CD4-positive, alpha-beta T cell (primary cell): ENCODE measurements around the gene TAS1R1. TPM values are rescaled to one million over a fixed set of nuclear protein-coding genes. Genes with fewer than 3 reads are reported as not detected.

Experiments used
- ATAC-seq: fragments of 200-7000 bp; cut with Tn5 transposase; one replicate; pipeline ENCODE4 v1.10.0; 2022; ENCODE audit warnings: mild to moderate bottlenecking; ENCODE audit not compliant: poor library complexity
- CTCF ChIA-PET: fragments of 350-600 bp; sonication (Branson Sonifier 250); formaldehyde crosslinking; loops from one replicate; lab custom pipeline; 2021; ENCODE audit warnings: antibody characterized with exemption, inconsistent platforms; lab: Charles Lee
- POLR2A ChIA-PET: fragments of 350-600 bp; sonication (Branson Sonifier 250); formaldehyde crosslinking; loops from one replicate; lab custom pipeline; 2021; ENCODE audit warnings: antibody characterized with exemption, inconsistent platforms; lab: Charles Lee
- DNase-seq, 14 experiments: peaks; one replicate each; pipeline ENCODE4 v3.0.0-alpha.2; 2013 to 2020; ENCODE audit warnings: mixed read lengths in 2 of 14
- H3K27ac ChIP-seq, 2 donors: one replicate each; pipeline versions ENCODE4 v1.5.1 to v1.7.0; 2013; ENCODE audit warnings: low read length in 2 of 2, low read depth in 1 of 2, mild to moderate bottlenecking in 1 of 2
- H3K27me3 ChIP-seq, 2 experiments: 1 replicate in 1 of 2; 2 replicates in 1 of 2; pipeline versions ENCODE4 v1.6.1 to v1.7.0; 2013; ENCODE audit warnings: low read length in 2 of 2, control low read depth in 1 of 2, mild to moderate bottlenecking in 1 of 2, moderate library complexity in 1 of 2; ENCODE audit not compliant: insufficient read depth in 2 of 2, control insufficient read depth in 1 of 2
- H3K36me3 ChIP-seq: one replicate; pipeline ENCODE4 v1.6.1; 2013; ENCODE audit warnings: low read length, control low read depth; ENCODE audit not compliant: insufficient read depth
- H3K4me1 ChIP-seq: one replicate; pipeline ENCODE4 v1.6.1; 2013; ENCODE audit warnings: low read length, control low read depth; ENCODE audit not compliant: insufficient read depth
- H3K4me3 ChIP-seq: one replicate; pipeline ENCODE4 v1.5.1; 2013; ENCODE audit warnings: mild to moderate bottlenecking, low read length, moderate library complexity
- H3K9me3 ChIP-seq, 2 experiments: 1 replicate in 1 of 2; 2 replicates in 1 of 2; pipeline versions ENCODE4 v1.6.1 to v1.7.0; 2013; ENCODE audit warnings: low read length in 2 of 2, mild to moderate bottlenecking in 2 of 2, control low read depth in 1 of 2, moderate library complexity in 1 of 2; ENCODE audit not compliant: control insufficient read depth in 1 of 2, insufficient read depth in 1 of 2
- H3K27ac Mint-ChIP-seq: one replicate; pipeline ENCODE4 v1.8.0; 2020; ENCODE audit warnings: mixed read lengths
- H3K27me3 Mint-ChIP-seq: one replicate; pipeline ENCODE4 v1.8.0; 2021; ENCODE audit warnings: mixed read lengths
- H3K36me3 Mint-ChIP-seq: one replicate; pipeline ENCODE4 v1.8.0; 2021; ENCODE audit warnings: low read depth, mixed read lengths
- H3K4me1 Mint-ChIP-seq: one replicate; pipeline ENCODE4 v1.8.0; 2021; ENCODE audit warnings: low read depth, mixed read lengths
- H3K4me3 Mint-ChIP-seq: one replicate; pipeline ENCODE4 v1.8.0; 2020; ENCODE audit warnings: mild to moderate bottlenecking, mixed read lengths
- H3K9me3 Mint-ChIP-seq: one replicate; pipeline ENCODE4 v1.8.0; 2020; ENCODE audit warnings: mixed read lengths
- intact Hi-C, 2 experiments: fragments of 100-400 bp; cut with DNase I in 1 of 2; cut with micrococcal nuclease in 1 of 2; formaldehyde crosslinking; loops; one replicate each; pipeline versions ENCODE4 v1.15.1 to v1.9.0; 2023 to 2025; cut with DNase I, micrococcal nuclease
- total RNA-seq, 174 experiments: library from RNA in 2 of 174; stranded (reverse) in 2 of 174; gene quantifications; one replicate each; pipeline ENCODE4 v1.2.3 and lab custom pipeline; 2021 to 2026
- TF ChIP-seq, protein P1 (sequence below): fragments of 200-600 bp; IDR thresholded peaks from one replicate; pipeline ENCODE4 v1.8.0; 2022; ENCODE audit warnings: antibody characterized with exemption, mild to moderate bottlenecking

Gene TAS1R1
- total RNA-seq, 2 experiments from 2014 or later, result not detected

DNA sequence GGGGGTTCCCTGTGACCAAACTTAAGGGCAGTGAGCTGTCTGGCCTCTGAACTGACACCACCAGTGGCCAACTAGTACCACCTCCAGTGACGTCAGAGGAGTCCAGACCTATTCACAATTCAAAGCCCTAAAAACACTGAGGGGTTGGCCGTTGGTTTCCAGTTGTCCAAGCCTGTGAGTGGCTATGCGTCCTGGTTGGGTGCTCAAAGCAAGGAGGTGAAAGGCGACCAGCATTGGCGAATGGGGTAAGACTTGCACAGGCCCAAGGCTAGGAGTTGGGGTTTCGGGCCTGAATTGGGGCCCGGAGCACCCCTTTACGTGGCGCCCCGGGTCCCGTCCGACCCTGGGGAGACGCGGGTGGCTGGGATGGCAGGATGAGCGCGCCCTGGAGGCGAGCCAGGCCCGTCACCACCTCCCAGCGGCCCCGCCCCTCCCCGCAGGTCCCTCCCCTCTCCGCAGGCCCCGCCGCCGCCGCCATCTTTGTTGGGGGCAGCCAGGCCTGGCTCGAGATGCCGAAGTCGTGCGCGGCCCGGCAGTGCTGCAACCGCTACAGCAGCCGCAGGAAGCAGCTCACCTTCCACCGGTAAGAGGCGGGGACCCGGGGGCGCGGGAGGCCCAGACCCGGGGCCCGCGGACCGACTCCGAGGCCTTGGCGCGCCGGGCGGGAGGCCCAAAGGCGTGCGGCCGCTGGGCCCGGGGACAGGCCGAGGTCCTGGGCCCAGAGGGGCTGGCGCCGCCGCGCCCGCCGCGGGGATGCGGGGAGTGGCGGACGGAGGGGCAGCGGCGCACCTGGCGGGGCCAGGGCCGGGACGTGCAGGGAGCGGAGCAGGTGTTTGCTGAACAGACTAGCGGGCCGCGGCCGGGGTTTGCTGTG is 69.8 kb downstream of the TAS1R1 start, which contains the start of gene THAP3:
Gene THAP3, plus strand, starts transcription at position 159 of the 874 bp plus-strand sequence. Its CDS starts 351 bp downstream, at position 510.
- ChIA-PET POLR2A (interaction anchor here (0.9 to 3.7 kb wide), 6 partner anchors 9 to 134 kb away, joined by 3 to 28 read pairs (median 4); partner anchors contain the start of genes KLHL21, PLEKHG5 and ZBTB48), CTCF (interaction anchor here (1.5 to 3.2 kb wide), 3 partner anchors 9 to 70 kb away, joined by 3 to 15 read pairs (median 6); partner anchors contain the start of genes KLHL21, NOL9 and TAS1R1)
- Histone ChIP-seq H3K36me3 (peaks cover 40% of the 10 kb centered on the region), H3K27me3 (no peaks in the 10 kb centered on the region), H3K4me3 (peak within 1 kb of the TSS; percentile 72), H3K4me1 (peaks cover 31% of the 10 kb centered on the region), H3K9me3 (no peaks in the 10 kb centered on the region), H3K27ac (peak within 1 kb of the TSS in 1 of 2 donors; percentile 38)
- TF ChIP-seq, protein P1, sequence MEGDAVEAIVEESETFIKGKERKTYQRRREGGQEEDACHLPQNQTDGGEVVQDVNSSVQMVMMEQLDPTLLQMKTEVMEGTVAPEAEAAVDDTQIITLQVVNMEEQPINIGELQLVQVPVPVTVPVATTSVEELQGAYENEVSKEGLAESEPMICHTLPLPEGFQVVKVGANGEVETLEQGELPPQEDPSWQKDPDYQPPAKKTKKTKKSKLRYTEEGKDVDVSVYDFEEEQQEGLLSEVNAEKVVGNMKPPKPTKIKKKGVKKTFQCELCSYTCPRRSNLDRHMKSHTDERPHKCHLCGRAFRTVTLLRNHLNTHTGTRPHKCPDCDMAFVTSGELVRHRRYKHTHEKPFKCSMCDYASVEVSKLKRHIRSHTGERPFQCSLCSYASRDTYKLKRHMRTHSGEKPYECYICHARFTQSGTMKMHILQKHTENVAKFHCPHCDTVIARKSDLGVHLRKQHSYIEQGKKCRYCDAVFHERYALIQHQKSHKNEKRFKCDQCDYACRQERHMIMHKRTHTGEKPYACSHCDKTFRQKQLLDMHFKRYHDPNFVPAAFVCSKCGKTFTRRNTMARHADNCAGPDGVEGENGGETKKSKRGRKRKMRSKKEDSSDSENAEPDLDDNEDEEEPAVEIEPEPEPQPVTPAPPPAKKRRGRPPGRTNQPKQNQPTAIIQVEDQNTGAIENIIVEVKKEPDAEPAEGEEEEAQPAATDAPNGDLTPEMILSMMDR, result peak; percentile 31
- Mint-ChIP-seq H3K36me3 (peaks cover 48% of the 10 kb centered on the region), H3K4me1 (peaks cover 29% of the 10 kb centered on the region), H3K27me3 (no peaks in the 10 kb centered on the region), H3K27ac (peak within 1 kb of the TSS; percentile 84), H3K9me3 (no peaks in the 10 kb centered on the region), H3K4me3 (peak within 1 kb of the TSS; percentile 94)
- intact Hi-C loops, result loop anchor here (1.0 to 5.0 kb wide), 9 partner anchors 12 to 158 kb away; partner anchors contain the start of genes NOL9 (in 2 of the 2), ZBTB48 (in 2 of the 2), DNAJC11 (in 1 of the 2) and KLHL21 (in 1 of the 2)
- DNase-seq (peak; percentile 86 to 95 (median 90)), ATAC-seq (peak; percentile 98)

DNA sequence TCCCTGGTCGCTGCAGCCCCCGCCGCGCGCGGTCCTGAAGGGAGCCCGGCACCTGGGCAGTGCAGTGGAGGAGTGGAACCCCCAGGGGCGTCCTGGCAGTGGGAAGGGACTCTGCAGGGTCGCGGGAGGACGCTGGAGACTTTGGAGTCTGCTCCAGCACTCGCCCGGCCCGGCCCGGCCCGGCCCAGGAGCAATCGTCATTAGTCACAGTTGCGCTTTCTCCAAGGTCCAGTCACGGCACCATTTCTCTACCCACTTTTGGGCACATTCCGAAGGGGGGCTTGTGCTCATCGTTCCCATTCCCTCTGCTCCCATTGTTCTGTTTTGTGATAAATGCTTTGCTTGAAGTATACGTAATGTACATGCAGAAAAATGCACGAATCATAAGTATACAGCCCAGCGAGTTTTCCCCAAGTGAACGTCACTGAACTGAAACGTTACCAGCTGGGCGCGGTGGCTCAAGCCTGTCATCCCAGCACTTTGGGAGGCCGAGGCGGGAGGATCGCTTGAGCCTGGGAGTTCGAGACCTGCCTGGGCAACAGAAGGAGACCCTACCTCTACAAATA is 70.6 kb downstream of the TAS1R1 start:
- POLR2A ChIA-PET, result interaction anchor here (0.6 to 3.7 kb wide), 6 partner anchors 10 to 135 kb away, joined by 3 to 28 read pairs (median 4); partner anchors contain the start of genes KLHL21, PLEKHG5 and ZBTB48
- ATAC-seq, result no peak

More for the DNA sequence above, 70.6 kb downstream of the TAS1R1 start:
- Histone ChIP-seq H3K27me3 (no peaks in the 10 kb centered on the region), H3K9me3 (no peaks in the 10 kb centered on the region), H3K27ac (peak overlapping the region in 1 of 2 donors; percentile 35), H3K36me3 (peaks cover 39% of the 10 kb centered on the region), H3K4me3 (peak overlapping the region; percentile 72), H3K4me1 (peaks cover 31% of the 10 kb centered on the region)
- TF ChIP-seq, protein P1, result no peak
- peak overlapping the region; percentile 94 for H3K4me3 Mint-ChIP-seq
- no peak for DNase-seq
- no peaks in the 10 kb centered on the region for H3K27me3 Mint-ChIP-seq
- intact Hi-C loops, result loop anchor here (1.0 to 5.0 kb wide), 9 partner anchors 12 to 157 kb away; partner anchors contain the start of genes NOL9 (in 2 of the 2), ZBTB48 (in 2 of the 2), DNAJC11 (in 1 of the 2) and KLHL21 (in 1 of the 2)
- H3K9me3 Mint-ChIP-seq, result no peaks in the 10 kb centered on the region
- H3K27ac Mint-ChIP-seq, result peak overlapping the region; percentile 84
- H3K36me3 Mint-ChIP-seq, result peaks cover 47% of the 10 kb centered on the region
- CTCF ChIA-PET, result interaction anchor here (1.5 to 3.2 kb wide), 2 partner anchors 23 to 71 kb away, joined by 6 to 15 read pairs; partner anchors contain the start of genes KLHL21, NOL9 and TAS1R1
- H3K4me1 Mint-ChIP-seq, result peaks cover 29% of the 10 kb centered on the region
